ENCODE data around the gene ZBTB3.

DNA sequence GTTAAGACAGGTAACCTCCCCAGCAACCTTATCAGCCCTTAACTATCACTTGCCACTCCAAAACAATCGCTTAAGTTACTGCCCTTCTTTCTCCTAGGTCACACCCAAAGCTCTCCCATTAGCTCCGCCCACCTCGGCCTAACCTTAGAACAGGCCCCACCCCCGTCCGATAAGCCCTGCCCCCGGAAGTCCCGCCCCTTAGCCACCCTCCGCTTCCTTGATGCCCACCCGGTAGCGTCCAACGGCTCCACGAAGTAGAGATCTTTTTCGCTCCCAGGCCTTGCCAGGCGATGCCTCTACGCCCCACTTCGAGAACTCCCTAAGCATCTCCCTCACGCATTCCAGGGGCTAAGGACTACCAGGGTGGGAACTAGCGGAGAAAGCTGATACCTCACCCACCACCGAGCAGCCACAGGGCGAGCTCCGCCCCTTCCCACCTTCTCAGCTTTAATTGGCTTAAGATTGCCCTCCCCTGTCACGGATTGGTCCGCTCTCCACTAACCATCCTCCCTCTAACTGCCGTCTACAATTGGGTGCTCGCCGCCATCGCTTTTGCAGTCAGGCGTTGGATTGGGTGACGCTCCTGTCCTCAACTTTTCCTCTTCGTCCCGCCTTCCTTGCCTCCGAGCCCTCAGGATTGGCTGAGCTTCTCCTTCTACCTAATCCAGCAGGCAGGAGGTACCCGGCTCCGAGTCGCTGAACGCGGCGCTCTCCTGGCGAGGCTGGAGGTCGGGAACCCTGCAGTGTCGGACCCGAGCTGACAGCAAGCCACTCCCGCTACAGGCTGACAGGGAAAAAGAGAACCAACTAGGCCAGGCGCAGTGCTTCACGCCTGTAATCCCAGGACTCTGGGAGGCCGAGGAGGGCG is at the start of gene ZBTB3:
- TF ChIP-seq EZH2 (IDR thresholded peaks at IDR 0.05; ENCODE audit: borderline replicate concordance, low read depth, low read length, poor library complexity, severe bottlenecking), result no peak
- TF ChIP-seq CTCF (conservative IDR thresholded peaks at IDR 0.05; ENCODE audit: low read depth, low read length), result no peak

Data from A673 (cell line).